HG03139 (cell line): Measurements from ENCODE around the gene TMEM176A.

ENCODE experiments used
- ATAC-seq: cut with Tn5 transposase; IDR thresholded peaks from one replicate; pipeline ENCODE4 v1.9.1; 2021; ENCODE audit not compliant: unreplicated experiment

The TMEM176A gene

DNA sequence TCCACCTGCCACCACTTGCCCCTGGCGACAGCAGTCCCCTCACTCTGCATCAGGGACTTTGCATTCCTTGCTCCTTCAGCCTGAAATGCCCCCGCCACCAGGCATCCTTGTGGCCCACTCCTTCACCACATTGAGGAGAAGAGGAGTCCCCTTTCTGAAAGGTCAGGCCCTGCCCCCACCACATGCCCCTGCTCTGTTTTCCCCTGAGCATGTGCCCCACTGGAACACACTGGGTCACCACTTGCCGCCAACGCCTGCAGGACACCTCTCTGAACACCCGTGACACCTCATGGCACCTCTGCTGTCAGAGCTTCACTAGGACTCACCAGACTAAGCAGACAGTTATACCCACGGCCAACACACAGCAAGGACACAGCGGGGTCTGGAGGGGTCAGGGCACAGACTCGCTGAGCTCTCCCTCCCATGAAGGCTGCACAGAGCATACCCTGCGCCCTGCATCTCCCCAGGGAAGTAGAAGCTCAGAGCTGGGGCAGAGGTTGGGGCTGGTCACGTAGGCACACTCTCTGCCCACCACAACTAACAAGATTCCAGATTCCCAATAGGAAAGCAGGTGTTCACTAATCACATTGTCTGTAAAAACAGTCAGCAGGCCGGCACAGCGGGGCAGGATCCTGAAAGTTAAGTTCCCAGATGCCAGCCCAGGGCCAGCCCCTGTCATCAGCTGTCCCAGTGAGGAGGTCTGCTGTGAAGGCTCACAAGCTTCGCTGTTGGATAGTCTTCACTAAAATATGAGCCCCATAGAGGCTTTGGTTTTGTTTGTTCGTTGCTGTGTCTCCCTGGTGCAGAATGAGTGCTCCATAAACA, 45.9 kb downstream of the TMEM176A start:
- no peak for ATAC-seq

DNA sequence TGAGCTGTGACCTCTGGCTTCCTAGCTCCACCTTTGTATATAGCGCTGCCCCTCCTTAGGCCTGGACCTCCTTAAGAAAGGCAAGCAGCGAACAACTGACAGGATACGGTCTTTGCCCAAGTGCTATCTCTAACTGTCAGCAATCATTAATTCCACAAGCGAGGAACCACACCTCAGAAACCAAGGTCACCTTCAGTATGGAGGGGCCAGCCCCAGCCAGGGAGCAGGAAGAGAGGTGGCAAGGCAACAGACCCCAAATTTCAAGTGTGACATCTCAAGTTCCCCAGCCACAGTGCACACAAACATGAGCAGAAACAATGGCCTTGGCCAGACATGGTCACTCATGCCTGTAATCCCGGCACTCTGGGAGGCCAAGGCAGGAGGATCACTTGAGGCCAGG, 47.0 kb downstream of the TMEM176A start:
- no peak for ATAC-seq

DNA sequence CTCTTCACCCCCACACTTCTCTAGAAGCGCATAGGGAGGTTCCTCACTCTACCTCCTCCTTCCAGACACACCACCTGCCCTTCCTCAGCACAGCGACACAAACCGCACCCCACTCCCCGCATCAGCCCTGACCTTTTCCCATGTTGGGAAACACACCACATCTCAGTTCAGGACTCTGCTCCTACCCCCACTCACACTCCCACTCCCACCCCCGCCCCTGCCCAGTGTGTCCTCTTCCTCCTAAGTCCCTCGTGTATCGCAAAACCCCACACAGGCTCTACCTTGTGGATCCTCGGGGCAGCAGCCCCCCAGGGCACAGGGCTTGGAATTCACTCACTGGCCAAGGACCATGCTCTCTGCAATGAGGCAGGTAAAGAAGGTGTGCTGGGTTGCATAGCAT, 47.5 kb downstream of the TMEM176A start:
- no peak for ATAC-seq

DNA sequence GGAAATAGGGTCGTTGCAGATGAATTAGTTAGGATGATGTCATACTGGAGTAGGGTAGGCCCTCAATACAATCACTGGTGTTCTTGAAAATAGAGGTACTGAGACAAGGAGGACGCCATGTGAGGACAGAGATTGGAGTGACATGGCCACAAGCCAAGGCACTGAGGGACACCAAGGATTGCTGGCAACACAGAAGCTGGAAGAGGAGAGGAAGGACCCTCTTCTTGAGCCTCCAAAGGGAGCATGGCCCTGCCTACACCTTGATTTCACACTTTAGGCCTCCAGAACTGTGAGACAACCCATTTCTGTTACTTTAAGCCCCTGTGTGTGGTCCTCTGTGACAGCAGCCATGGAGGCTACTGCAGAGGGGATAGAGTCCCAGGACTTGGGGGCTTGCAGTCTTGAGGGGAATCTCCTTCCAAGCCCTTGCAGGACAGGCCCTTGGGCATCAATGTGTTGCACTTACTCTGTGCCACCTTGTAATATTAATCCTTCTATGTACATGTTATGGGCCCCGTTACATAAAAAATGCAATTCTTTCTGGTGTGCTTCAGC, 48.1 kb downstream of the TMEM176A start:
- no peak for ATAC-seq

DNA sequence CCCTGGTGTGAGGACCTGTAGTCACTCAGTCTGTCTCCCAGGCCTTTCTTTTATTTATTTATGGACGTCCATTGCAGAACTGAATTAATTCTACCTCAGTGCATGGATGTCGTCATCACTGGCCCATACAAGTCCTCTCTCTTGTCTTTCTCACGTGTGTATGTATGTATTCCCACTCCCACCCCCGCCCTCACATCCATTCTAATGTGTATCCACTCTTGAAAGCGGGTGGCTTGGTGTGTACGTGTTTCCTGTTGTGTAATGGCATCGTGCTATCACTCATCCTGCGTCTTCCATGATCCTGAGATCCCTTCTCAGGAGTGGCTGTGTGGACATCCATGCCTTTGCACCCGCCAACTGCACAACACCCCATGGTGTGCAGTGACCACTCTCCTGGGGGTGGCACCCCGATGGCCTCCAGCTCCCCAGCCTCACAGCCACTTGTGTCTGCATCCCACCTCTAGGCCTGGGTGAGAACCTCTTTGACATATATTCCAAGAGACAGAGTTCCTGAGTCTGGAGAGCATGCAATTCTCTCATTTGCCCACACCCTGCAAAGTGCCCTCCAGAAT, 48.7 kb downstream of the TMEM176A start:
- ATAC-seq: no peak

DNA sequence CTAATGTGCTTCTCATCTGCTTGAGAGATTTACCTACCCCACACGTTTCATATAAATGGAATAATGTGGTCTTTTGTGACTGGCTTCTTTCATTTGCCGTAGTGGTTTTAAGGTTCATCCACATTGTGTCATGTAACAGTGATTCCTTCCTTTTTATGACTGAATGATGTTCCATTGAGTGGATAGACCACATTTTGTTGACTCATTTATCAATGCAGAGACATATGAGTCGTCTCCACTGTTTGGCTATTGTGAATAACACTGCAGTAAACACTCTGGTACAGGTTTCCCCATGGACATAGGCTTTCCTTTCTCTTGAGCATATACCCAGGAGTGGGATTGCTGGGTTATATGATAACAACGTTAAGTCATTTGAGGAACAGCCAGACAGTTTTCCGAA, 49.7 kb downstream of the TMEM176A start:
- ATAC-seq: no peak

DNA sequence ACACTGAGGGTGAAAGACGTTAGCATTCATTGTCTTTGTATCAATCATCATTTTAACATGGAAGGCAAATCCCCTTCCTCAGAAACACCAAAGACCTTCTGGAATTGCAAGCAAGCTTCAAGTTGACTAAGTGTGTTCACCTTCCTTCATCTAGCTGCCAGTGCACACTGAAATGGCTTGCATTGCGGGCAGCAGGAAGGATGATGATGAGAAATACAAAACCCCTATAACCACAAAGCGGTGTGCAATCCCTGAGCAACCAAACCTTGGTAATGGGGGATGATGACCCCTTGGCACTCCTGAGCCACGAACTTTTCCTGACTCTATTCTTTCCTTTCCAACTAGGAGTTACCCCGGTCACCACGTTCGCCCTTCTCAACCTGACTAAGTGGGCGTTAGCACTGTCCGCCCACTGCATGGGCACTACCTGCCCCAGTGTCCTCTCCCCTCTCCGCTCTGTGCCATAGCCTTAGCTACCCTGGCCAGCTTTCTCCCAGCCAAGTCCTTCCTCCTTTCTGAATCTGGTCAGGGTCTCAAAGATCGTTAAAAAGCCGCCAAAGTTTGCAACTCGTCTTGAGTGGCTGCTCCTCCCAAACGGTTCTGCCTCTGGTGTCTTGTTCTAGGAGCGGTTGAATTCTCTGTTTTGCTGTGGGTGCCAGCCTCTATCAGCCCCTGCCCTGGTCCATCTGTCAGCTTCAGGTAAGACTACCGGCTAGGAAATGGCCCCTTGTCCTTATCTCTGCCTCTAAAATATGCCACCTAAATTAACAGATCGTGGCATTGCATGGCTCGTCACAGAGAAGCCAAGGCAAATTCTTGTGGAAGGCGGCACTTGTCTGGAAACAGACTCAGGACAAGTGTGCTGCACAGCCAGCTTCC, 51.2 kb downstream of the TMEM176A start:
- no peak for ATAC-seq

DNA sequence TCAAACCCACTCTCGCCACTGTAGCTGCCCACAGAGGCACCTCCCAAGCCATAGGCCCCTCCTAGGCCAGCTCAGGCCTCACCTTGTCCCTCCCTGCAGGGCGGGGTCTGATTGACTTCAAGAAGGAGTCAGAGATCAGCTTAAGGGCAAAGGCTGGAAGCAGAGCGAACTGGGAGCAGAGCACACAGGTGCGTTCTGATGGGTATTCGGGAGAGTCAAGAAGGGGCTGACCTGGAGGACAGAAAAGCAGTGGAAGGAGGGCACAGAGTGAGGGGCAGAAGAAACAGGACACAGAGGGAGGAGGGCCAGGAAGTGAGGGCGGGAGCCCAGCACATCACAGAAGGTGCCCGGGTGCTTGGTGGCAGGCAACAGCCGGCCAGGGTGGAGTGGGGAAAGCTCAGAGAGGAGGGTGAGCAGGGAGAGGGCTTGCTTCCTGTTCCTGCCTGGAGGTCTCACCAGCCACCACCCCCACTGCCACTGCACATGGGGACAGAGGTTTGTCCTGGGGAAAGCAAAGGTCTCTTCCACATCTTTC, 51.9 kb downstream of the TMEM176A start, which contains the start of gene AOC1:
TSS of gene AOC1 (plus strand) at position 147 of the 535 bp plus-strand sequence. CDS start 3,954 bp downstream, outside the sequence.
- ATAC-seq: no peak

DNA sequence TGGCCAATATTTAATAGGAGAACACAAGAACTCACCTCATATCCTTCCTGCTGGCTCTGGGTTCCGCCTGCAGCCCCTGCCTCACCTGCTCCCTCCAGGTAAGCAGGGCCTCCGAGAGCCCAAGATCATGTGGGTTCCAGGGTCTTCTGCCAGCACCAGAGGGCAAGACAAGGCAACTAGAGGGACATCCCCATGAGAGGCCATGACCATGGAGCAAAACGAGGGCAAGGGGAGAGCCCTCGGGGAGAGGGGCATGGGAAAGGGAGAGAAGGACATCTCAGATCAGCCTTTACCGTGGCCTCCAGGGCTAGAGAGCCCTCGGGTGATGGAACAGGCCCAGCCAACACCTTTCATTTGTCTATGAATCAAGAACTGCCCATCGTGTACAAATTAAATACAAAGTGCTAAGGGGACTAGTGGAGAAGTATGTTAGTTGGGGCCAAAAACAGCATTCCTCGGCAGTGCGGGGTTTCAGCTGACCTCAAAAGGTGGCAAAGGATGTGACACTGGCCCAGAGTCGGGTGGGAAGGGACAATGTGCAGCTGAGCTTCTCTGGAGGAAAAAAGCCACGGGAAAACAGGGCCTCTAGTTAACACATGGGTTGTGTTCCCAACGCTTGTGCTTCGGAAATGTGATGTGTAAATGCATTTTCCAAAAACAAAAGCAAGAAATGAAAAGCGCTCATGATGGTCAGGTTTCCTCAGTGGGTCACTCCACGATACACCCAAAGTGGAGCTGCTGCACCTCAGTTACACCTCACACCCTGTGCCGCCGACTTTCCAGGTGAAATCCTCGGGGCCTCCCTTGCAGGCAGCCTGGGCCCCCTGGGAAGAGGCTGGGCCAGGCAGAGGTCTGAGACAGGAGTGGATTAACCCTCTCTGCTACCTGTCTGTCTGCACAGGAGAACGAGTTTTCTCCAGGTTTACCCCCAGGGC, 53.8 kb downstream of the TMEM176A start:
- ATAC-seq: no peak
